B cell (primary cell): ENCODE measurements around the gene FRMD4A.

Source experiments
- CTCF ChIP-seq: fragments of 200-600 bp; IDR thresholded peaks from one replicate; pipeline ENCODE4 v1.8.0; 2022; ENCODE audit warnings: antibody characterized with exemption, mild to moderate bottlenecking
- EZH2 ChIP-seq: IDR thresholded peaks from 2 replicates; pipeline ENCODE4 v1.6.1; 2012; ENCODE audit warnings: borderline replicate concordance, low read depth, mild to moderate bottlenecking, moderate library complexity, low read length; ENCODE audit not compliant: insufficient read depth, poor library complexity, severe bottlenecking

- TF ChIP-seq CTCF (no peak), EZH2 (no peak)
Measured at GRCh38 chr10:13842117-13842516, 488.6 kb downstream of the FRMD4A start.
